ENCODE results near the gene ADIPOQ.
"Not testable (repeated sequence)": the region's sequence is repeated elsewhere in the genome, so short reads cannot be mapped to it uniquely, and the experiment has no call there.

Gene ADIPOQ

DNA sequence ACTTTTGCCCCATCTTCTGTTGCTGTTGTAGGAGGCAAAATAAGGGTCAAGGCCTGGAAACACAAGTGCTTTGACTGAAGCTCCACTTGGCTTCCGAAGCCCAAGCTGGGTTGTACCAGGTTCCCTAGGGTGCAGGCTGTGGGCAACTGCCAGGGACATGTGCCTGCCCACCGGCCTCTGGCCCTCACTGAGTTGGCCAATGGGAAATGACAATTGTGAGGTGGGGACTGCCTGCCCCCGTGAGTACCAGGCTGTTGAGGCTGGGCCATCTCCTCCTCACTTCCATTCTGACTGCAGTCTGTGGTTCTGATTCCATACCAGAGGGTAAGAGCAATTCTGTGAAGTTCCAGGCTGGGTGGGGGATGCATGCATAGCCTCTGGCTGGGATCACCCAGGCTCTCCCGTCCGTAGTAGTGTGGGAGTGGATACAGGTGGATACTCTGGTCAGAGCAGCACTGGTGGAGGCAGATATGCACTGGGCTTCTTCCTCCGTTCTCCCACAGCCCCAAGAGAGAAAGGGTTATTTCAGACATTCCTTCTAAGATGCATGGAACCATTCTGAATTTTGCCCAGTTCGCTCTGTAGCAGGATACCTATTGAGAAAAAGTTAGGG lies at the start of gene ADIPOQ:
Gene ADIPOQ, plus strand, starts transcription at position 285 of the 613 bp plus-strand sequence. CDS start 10,349 bp downstream, outside the sequence.
- no peak for DNase-seq

DNA sequence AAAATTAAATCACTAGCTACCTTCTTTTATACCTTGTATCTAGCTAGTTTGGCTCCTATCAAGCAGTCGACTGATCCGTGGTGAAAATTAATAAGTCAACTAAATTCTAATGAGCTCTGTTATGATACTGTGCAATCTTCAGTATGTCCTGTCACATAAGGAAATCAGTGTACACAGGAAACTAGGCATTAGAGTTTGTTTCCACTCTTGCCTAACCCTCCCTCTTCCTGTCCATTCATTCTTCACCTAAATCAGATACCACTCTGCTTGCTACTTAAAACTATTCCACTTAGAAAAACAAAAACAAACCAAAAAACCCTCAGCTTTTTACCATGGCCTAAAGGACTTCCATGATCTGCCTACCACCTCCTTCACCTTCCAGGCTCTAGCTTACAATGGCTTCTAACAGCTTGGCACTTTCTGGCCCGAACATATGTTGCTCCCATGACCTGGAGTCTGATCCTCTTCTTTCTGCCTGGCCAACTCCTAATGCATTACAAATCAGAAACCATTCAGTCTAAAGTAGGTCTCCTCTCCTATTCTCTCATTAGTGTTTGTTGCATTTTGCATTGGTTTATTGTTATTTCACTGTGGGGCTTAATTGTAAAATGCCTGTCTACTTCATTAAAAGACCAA lies 44.2 kb upstream of the ADIPOQ start:
- no peak for DNase-seq

- DNase-seq: no peak
Measured at GRCh38 chr3:186800285-186800684, 42.2 kb upstream of the ADIPOQ start.

DNA sequence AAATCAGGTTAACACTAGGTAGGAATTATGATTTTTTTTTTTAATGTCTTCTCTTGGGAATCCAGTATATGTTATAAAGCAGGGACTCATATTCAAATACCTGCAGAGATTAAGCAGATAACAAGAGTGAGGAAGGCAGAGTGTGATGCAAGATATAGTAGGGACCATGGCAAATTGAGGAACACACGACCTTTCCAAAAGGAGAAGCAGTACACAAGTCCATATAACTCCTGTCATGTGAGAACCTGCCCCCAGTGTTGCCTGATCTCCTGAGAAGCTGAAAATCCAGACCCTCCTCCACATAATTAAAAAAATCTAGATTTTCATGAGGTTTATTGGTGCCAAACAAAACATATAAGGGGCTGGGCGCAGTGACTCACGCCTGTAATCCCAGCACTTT lies 39.8 kb upstream of the ADIPOQ start:
- no peak for DNase-seq

DNA sequence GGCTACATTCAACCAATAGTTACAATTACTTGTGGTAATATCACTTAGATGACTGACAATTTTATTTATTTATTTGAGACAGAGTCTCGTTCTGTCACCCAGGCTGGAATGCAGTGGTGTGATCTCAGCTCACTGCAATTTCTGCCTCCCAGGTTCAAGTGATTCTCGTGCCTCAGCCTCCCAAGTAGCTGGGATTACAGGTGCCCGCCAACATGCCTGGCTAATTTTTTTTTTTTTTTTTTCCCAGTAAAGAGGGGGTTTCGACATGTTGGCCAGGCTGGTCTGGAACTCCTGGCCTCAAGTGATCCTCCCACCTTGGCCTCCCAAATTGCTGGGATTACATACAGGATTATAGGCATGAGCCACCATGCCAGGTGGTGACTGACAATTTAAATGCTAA lies 39.1 kb upstream of the ADIPOQ start:
- DNase-seq: not testable (repeated sequence)

DNA sequence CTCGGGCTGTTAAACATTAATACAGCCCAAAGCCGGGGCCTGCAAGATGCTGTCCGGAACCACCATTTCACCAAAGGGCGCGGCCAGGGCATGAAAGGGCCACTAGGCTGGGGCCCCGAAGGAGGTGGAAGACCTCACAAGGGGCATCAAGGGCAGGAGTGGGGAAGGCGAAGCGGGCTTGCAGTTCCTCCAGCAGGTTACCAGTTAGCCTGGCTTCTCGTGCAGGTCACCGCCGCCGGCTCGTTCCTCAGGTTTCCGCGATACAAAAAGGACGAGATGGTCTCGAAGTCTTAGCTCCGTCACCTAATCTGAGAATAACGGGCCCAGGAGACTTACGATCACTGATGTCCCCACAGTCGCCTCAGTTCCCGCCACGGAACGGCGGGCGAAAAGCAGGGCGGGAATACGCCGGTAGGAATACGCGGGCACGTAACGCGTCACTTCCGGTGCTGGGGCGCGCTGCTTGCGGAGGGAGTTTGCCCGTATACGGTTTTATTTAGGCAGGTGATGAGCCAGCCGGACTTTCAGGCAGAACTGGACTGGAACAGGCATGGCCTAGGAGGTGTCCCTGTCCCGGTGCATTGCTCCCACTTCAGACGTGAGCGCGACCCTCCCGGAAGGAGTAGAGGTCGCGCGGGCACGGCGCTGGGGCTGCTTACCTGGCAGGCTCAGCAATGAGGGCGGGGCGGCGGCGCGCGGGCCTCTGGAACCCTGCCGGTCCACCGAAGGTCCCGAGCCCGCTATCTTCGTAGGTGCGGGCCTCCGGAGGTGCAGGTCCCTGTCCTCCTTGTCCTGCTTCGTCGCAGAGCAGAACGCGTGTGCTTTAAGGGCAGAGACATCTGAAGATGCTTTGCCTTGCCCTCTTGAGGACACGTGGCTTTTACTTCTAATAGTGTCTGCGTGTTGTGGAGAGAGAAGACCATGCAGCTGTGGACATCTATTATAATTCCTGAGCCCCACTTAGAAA lies 36.1 kb upstream of the ADIPOQ start, which contains the start of gene RFC4:
Gene RFC4, minus strand, starts transcription at position 394 of the 967 bp plus-strand sequence. CDS start 1,769 bp downstream, outside the sequence.
- peak; percentile 59 to 90 for DNase-seq

GRCh38 chr3:186807231-186807630 lies 35.3 kb upstream of the ADIPOQ start:
- DNase-seq: no peak

DNA sequence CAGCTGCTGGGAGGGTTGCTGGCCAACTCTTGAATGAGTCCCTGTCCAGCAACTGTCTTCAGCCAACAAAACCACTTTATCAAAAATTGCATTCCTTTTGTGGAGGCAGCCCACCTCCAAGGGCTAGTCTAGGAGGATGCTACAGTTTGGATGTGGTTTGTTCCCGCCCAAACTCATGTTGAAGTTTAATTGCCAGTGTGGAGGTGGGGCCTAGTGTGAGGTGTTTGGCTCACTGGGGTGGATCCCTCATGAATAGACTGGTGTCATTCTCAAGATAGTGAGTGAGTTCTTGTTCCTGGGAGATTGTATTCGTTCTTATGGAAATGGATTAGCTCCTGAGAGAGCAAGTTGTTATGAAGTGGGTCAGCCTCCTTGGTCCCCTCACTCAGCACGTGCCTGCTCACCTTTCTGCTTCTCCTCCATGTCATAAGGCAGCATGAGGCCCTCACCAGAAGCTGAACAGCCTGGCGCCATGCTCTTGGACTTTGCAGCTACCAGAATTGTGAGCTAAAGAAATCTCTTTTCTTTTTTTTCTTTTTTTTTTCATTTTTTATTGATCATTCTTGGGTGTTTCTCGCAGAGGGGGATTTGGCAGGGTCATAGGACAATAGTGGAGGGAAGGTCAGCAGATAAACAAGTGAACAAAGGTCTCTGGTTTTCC lies 32.0 kb upstream of the ADIPOQ start:
- DNase-seq: no peak

- DNase-seq: not testable (repeated sequence)
Measured at GRCh38 chr3:186811313-186811712, 31.2 kb upstream of the ADIPOQ start.

DNA sequence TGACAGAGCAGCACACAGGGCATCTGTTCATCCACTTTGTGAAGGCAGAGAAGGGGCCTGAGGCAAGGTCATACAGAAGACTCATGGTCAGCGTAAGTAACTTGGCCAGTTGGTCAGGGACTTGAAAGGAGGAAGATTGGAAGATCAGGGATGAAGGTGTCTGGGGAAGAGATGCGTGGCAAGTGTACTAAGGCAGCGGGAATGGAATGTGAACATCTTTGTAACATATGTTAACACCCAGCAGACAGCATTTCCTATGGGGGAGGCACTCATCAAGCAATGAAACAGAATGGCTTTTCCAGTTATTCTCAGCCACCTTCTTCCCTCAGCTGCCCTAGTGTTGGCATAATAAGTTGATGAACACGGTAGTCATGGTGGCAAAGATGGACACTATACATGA lies 28.4 kb upstream of the ADIPOQ start:
- no peak for DNase-seq

- DNase-seq: no peak
Measured at GRCh38 chr3:186815435-186815834, 27.1 kb upstream of the ADIPOQ start.

DNA sequence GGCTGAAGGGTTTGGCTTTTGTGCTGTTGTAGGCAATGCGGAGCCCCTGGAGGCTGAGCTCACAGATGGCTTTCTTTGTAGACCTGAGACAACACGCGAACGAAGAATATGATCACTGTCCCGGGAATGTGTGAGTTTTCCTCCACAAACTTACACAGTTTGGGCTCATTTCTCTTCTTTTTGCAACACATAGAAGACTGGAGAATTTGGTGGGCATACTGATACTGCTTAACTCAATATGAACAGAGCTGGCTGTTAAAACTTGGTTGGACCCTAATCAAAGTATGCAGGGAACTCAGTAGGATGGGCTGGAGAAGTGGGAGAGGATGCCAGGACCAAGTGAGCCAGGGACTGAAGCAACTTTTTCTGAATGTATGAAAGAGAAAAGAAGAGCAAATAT lies 24.0 kb upstream of the ADIPOQ start:
- no peak for DNase-seq

DNA sequence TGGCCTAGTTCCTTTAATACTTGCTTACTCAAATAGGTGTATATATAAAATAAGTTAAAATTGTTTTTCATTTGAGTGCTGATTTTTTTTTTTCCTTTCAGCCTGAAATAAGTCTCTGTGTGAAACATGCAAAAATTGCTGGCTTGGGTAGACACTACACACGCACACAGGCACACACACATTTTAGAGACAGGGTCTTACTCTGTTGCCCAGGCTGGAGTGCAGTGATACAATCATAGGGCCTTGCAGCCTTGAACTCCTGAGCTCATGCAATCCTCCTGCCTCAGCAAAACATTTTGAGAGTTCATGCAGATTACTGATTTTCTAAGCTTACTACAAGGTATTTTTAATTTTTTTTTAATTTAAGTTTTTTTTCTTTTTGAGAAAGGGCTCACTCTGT lies 23.6 kb upstream of the ADIPOQ start:
- DNase-seq: no peak

GRCh38 chr3:186821429-186822387 lies 20.8 kb upstream of the ADIPOQ start:
- DNase-seq: peak; percentile 32 to 73

DNA sequence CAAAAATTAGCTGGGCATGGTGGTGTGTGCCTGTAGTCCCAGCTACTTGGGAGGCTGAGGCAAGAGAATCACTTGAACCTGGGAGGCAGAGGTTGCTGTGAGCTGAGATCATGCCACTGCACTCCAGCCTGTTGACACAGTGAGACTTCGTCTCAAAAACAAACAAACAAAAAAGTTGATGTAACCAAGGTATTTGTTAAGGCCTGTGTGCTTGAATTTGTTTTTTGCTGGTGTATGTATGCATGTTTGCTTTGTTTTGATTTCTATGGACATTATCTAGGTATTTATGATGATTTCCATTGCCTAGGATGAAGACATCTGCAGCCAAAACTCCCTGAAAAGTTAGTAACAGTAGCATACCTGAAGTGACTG lies 20.1 kb upstream of the ADIPOQ start:
- DNase-seq: not testable (repeated sequence)

DNA sequence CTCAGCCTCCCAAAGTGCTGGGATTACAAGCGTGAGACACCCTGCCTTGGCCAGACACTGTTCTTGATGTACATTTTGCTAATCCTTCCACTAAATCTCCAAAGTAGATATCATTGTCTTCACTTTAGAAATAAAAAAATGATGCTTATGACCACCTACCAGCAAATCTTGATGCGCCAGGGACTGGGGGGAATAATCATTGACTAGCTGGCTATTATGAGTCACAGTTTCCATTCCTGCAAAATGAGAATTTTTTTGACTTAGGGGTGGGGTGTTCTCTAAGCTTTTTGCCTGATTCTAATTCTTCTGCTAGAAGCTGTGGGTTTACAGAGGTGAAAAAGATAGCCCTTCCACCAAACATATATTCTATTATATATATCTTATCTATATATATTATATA lies 19.1 kb upstream of the ADIPOQ start:
- no peak for DNase-seq

GRCh38 chr3:186824430-186825139 lies 17.9 kb upstream of the ADIPOQ start:
- no peak for DNase-seq

DNA sequence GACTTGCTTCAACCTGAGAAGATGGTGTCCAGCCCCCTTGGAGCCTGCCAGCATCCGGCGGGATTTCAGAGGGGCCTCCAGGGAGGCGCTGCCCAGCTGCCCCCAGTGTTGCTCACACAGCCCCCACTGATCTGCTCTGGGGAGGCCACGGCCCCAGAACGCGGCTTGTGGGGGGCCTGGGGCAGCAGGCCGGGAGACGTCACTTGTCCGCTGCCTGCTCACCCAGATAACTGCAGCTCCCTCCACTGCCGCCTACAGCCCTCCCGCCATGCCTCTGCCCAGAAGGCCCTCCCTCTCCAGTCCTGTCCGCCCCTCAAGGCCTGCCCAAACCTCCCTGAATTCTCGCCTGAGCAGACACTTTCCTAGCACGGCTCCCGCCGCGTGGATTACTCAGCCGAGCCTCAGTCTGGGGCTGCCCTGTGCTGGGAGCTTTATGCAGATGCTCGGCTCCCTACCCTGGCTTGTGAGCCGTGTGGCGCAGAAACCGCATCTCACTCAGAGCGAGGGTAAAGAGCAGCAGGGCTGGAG lies 17.2 kb upstream of the ADIPOQ start:
- peak in 1 of 2 experiments; percentile 68 for DNase-seq

- DNase-seq: peak in 1 of 2 experiments; percentile 43
Measured at GRCh38 chr3:186825872-186826409, 16.6 kb upstream of the ADIPOQ start.

GRCh38 chr3:186826410-186826975 lies 16.0 kb upstream of the ADIPOQ start:
- DNase-seq: no peak
